HepG2 (cell line): ENCODE data around the gene LCAT. TPM values are rescaled to one million over a fixed set of nuclear protein-coding genes. Genes with fewer than 3 reads are reported as not detected.

ENCODE experiments used
- CHCHD3 ChIP-seq: sonication (generic); formaldehyde crosslinking; IDR thresholded peaks from 2 replicates; pipeline ENCODE4 v1.8.0; 2022; ENCODE audit warnings: mild to moderate bottlenecking, missing genetic modification reagents, moderate library complexity
- CTCF ChIP-seq: sonication (generic); formaldehyde crosslinking; IDR thresholded peaks from 2 replicates; pipeline ENCODE4 v1.5.0; 2020; ENCODE audit warnings: mild to moderate bottlenecking, missing genetic modification reagents, moderate library complexity
- DZIP1 ChIP-seq: sonication (generic); formaldehyde crosslinking; IDR thresholded peaks from 2 replicates; pipeline ENCODE4 v1.5.0; 2020; ENCODE audit warnings: mild to moderate bottlenecking, missing genetic modification reagents
- ERF ChIP-seq: IDR thresholded peaks from 2 replicates; pipeline ENCODE4 v1.6.1; 2018; ENCODE audit warnings: missing biosample characterization, missing genetic modification reagents
- HMG20A ChIP-seq: IDR thresholded peaks from 2 replicates; pipeline ENCODE4 v1.6.1; 2016; ENCODE audit warnings: borderline replicate concordance
- MXD3 ChIP-seq: IDR thresholded peaks from 2 replicates; pipeline ENCODE4 v1.6.1; 2016; ENCODE audit warnings: mild to moderate bottlenecking, missing biosample characterization, missing genetic modification reagents
- NFRKB ChIP-seq: fragments of 450-650 bp; IDR thresholded peaks from 2 replicates; pipeline ENCODE4 v1.6.1; 2017
- ZBTB10 ChIP-seq: sonication (generic); formaldehyde crosslinking; IDR thresholded peaks from 2 replicates; pipeline ENCODE4 v1.4.0; 2020; ENCODE audit warnings: missing genetic modification reagents, borderline replicate concordance
- ZBTB8A ChIP-seq: sonication (generic); formaldehyde crosslinking; IDR thresholded peaks from 2 replicates; pipeline ENCODE4 v1.4.0; 2020; ENCODE audit warnings: mild to moderate bottlenecking, low read depth, missing genetic modification reagents, borderline replicate concordance
- ZFAT ChIP-seq: sonication (generic); formaldehyde crosslinking; conservative IDR thresholded peaks from 2 replicates; pipeline ENCODE4 v1.8.1; 2023; ENCODE audit warnings: missing genetic modification reagents, inconsistent platforms
- ZFP36 ChIP-seq: fragments of 150-350 bp; IDR thresholded peaks from 2 replicates; pipeline ENCODE4 v1.6.1; 2018; ENCODE audit warnings: borderline replicate concordance, low read length, low read depth; ENCODE audit not compliant: partially characterized antibody
- ZFP90 ChIP-seq: sonication (generic); formaldehyde crosslinking; IDR thresholded peaks from 2 replicates; pipeline ENCODE4 v1.8.0; 2022; ENCODE audit warnings: missing genetic modification reagents, mild to moderate bottlenecking, inconsistent platforms, borderline replicate concordance
- ZNF350 ChIP-seq: sonication (generic); formaldehyde crosslinking; IDR thresholded peaks from 2 replicates; pipeline ENCODE4 v1.4.0; 2020; ENCODE audit warnings: mild to moderate bottlenecking, low read depth, missing genetic modification reagents, borderline replicate concordance
- ZNF737 ChIP-seq: sonication (generic); formaldehyde crosslinking; IDR thresholded peaks from 2 replicates; pipeline ENCODE4 v1.5.0; 2020; ENCODE audit warnings: missing genetic modification reagents, mild to moderate bottlenecking, borderline replicate concordance
- polyA plus RNA-seq, 8 experiments: library from polyadenylated mRNA; depleted of rRNA in 3 of 8; stranded (reverse) in 7 of 8; unstranded in 1 of 8; fragments of >200 nt; fragmentation: Illumina TruSeq in 4 of 8; extraction: Trizol in 4 of 8; gene quantifications; 2 replicates each; pipeline versions ENCODE4 v1.2.1 to v1.2.3, GENCODE V29; 2011 to 2016; ENCODE audit warnings: low read depth in 4 of 8, missing spikeins in 1 of 8, mixed read lengths in 1 of 8; ENCODE audit not compliant: insufficient read depth in 1 of 8
- total RNA-seq, 5 experiments: library from RNA; depleted of rRNA; stranded (reverse); fragments of >200 nt; fragmentation: Illumina TruSeq; extraction: Trizol; gene quantifications; 2 replicates each; pipeline ENCODE4 v1.2.3, GENCODE V29; 2016; ENCODE audit warnings: low read depth in 1 of 5
- TF ChIP-seq, protein P1 (sequence below): sonication (generic); formaldehyde crosslinking; IDR thresholded peaks from 2 replicates; pipeline ENCODE4 v1.4.0; 2020; ENCODE audit warnings: mild to moderate bottlenecking, missing genetic modification reagents, borderline replicate concordance
- TF ChIP-seq, protein P2 (sequence below): sonication (generic); formaldehyde crosslinking; IDR thresholded peaks from 2 replicates; pipeline ENCODE4 v1.4.0; 2020; ENCODE audit warnings: missing genetic modification reagents

Gene LCAT
- total and polyA plus RNA-seq, 2 of the 13 experiments (the other 11 are each of a cell fraction or from before 2014, with no cell fraction given), result 36.1 to 38.9 TPM

DNA sequence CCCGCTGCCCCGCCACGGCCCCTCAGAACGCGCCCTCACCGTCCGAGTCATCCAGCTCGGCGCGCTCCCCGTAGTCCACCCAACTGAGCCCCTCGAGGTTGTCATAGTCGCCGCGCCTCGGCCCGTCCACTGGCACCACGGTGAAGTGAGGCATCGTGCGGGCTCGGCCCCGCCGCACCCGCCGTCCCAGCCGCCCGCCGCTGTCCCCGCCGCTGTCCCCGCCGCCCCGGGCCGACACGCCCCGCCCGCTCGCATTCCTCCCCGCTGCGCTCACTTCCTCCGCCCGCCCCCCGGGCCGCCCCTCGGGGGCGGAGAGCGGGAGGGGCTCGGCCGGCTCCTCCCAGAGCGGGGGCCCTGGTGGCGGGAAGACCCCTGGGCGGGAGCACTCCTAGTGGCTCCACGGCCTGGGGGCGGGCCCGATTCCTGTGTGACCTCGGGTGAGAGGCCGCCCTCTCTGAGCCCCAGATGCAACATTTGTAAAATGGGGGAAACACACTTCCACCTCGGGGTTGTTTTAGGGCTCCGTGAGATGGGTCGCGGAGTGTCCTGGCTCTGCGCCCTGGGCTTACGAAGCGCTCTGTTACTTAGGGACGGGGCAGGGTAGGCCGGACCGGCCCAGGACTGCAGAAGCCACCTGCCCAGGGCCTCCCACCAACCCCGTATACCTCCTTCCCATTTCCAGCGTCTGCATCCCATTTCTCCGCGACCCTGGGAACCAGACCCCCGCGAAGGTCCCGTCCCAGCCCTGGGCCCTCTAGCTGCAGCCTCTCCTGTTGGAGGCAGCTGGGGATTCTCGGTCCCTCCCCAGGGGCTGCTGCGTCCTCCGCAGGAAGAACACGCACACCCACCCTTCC lies 24.7 kb upstream of the LCAT start, which contains the start of gene SLC12A4 (continued):
- TF ChIP-seq, protein P1, sequence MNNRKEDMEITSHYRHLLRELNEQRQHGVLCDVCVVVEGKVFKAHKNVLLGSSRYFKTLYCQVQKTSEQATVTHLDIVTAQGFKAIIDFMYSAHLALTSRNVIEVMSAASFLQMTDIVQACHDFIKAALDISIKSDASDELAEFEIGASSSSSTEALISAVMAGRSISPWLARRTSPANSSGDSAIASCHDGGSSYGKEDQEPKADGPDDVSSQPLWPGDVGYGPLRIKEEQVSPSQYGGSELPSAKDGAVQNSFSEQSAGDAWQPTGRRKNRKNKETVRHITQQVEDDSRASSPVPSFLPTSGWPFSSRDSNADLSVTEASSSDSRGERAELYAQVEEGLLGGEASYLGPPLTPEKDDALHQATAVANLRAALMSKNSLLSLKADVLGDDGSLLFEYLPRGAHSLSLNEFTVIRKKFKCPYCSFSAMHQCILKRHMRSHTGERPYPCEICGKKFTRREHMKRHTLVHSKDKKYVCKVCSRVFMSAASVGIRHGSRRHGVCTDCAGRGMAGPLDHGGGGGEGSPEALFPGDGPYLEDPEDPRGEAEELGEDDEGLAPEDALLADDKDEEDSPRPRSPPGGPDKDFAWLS (CRISPR knock-in tag), result no peak
- TF ChIP-seq ZFAT (CRISPR knock-in tag), result no peak
- peak; percentile 13; the same call in 1 of the 2 replicates for TF ChIP-seq CTCF (CRISPR knock-in tag)
- peak; percentile 33; the same call in 1 of the 2 replicates for TF ChIP-seq DZIP1 (CRISPR knock-in tag)
- TF ChIP-seq NFRKB, result no peak
- TF ChIP-seq CHCHD3, result no peak
- TF ChIP-seq ZFP90 (CRISPR knock-in tag), result 0 out of 2 replicates have a peak, but pooled peaks have one; percentile 34
- no peak for TF ChIP-seq ZBTB8A (CRISPR knock-in tag)
- TF ChIP-seq ZNF737 (CRISPR knock-in tag), result no peak
- TF ChIP-seq, protein P2, sequence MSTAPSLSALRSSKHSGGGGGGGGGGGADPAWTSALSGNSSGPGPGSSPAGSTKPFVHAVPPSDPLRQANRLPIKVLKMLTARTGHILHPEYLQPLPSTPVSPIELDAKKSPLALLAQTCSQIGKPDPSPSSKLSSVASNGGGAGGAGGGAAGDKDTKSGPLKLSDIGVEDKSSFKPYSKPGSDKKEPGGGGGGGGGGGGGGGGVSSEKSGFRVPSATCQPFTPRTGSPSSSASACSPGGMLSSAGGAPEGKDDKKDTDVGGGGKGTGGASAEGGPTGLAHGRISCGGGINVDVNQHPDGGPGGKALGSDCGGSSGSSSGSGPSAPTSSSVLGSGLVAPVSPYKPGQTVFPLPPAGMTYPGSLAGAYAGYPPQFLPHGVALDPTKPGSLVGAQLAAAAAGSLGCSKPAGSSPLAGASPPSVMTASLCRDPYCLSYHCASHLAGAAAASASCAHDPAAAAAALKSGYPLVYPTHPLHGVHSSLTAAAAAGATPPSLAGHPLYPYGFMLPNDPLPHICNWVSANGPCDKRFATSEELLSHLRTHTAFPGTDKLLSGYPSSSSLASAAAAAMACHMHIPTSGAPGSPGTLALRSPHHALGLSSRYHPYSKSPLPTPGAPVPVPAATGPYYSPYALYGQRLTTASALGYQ, result peak; percentile 44; the same call in 1 of the 2 replicates
- TF ChIP-seq ZFP36, result peak; percentile 98
- TF ChIP-seq ERF (CRISPR knock-in tag), result peak; percentile 62; the same call in 1 of the 2 replicates
- peak; percentile 65; the same call in 1 of the 2 replicates for TF ChIP-seq MXD3 (CRISPR knock-in tag)
- TF ChIP-seq HMG20A (CRISPR knock-in tag), result 0 out of 2 replicates have a peak, but pooled peaks have one; percentile 9
- TF ChIP-seq ZNF350 (CRISPR knock-in tag), result peak; percentile 77
- no peak for TF ChIP-seq ZBTB10 (CRISPR knock-in tag)
